Calu3 (cell line): ENCODE results near the gene SLC22A4. TPM values are rescaled to one million over a fixed set of nuclear protein-coding genes. Genes with fewer than 3 reads are reported as not detected.

Source experiments
- BruUV-seq: library from RNA; stranded (reverse); fragments of 400-500 nt; replicated peaks from 2 replicates; lab custom pipeline; 2021; lab: Mats Ljungman, UMichigan
- CTCF ChIA-PET: fragments of 300-600 bp; sonication (Branson Sonifier 250); formaldehyde crosslinking; loops from one replicate; lab custom pipeline; 2022; ENCODE audit warnings: antibody characterized with exemption; lab: Charles Lee
- DNase-seq: peaks from one replicate; pipeline ENCODE4 v3.0.0; 2022
- H3K27ac Mint-ChIP-seq: one replicate; pipeline ENCODE4 v1.8.0; 2022; ENCODE audit warnings: mixed read lengths; ENCODE audit not compliant: unreplicated experiment
- H3K27me3 Mint-ChIP-seq: one replicate; pipeline ENCODE4 v1.8.0; 2022; ENCODE audit warnings: mixed read lengths; ENCODE audit not compliant: unreplicated experiment
- H3K36me3 Mint-ChIP-seq: one replicate; pipeline ENCODE4 v1.8.0; 2022; ENCODE audit warnings: mild to moderate bottlenecking, moderate library complexity, mixed read lengths; ENCODE audit not compliant: insufficient read depth, unreplicated experiment
- H3K4me1 Mint-ChIP-seq: one replicate; pipeline ENCODE4 v1.8.0; 2022; ENCODE audit warnings: mild to moderate bottlenecking, low read depth, mixed read lengths; ENCODE audit not compliant: unreplicated experiment
- H3K4me3 Mint-ChIP-seq: one replicate; pipeline ENCODE4 v1.8.0; 2022; ENCODE audit warnings: mild to moderate bottlenecking, low read depth, moderate library complexity, mixed read lengths; ENCODE audit not compliant: unreplicated experiment
- H3K9me3 Mint-ChIP-seq: one replicate; pipeline ENCODE4 v1.8.0; 2022; ENCODE audit warnings: low read depth, mixed read lengths; ENCODE audit not compliant: unreplicated experiment
- intact Hi-C: fragments of 100-400 bp; cut with micrococcal nuclease; formaldehyde crosslinking; loops from one replicate; pipeline ENCODE4 v1.10.0; 2022; ENCODE audit not compliant: unreplicated experiment
- total RNA-seq: library from RNA; stranded (reverse); gene quantifications from 2 replicates; pipeline ENCODE4 v1.2.3, GENCODE V29; 2022
- TF ChIP-seq, protein P1 (sequence below): fragments of 200-600 bp; IDR thresholded peaks from one replicate; pipeline ENCODE4 v1.8.0; 2022; ENCODE audit warnings: antibody characterized with exemption; ENCODE audit not compliant: unreplicated experiment

SLC22A4 gene
- total RNA-seq, 1 experiment from 2014 or later, result 3.1 TPM

DNA sequence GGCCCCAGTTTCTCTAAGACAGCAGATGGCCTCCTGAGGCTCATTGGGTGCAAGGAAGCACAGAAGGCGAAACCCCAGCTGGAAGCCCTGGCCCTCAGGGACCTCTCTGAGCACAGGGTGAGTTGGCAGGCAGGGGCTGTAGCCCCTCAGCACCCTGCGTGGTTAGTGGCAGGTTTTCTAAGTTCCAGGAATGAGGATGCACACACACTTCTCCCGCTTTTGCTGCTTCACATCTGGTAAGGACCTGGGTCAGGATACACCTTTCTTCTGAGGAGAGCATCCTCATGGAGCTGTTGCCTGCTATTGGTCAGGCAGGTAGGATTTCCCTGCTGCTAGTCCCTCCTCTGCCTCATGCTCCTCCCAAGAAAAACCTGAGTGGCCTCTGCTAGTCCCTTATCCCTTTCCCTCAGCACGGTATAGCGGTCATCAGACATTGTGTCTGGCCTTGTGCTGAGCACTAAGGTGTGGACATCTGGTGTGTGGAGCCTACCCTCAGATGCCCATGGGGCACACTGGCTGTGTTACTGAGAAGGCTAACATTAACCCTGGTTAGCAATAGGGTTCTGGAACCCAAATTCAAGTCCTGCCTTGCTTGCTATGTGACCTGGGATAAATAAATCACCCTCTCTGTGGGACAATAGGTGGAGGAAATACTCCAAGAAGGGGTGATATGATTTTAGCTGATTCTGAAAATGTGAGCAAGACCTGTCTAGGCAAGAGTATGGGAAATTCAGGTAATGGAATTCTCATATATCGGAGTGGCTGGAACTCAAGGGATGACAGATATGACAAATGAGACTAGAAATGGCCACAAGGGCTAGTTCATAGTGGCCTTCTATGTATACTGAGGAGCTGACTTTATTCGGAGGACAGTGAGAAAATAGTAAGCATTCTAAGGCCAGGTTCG, 1.6 kb downstream of the SLC22A4 start:
- TF ChIP-seq, protein P1, sequence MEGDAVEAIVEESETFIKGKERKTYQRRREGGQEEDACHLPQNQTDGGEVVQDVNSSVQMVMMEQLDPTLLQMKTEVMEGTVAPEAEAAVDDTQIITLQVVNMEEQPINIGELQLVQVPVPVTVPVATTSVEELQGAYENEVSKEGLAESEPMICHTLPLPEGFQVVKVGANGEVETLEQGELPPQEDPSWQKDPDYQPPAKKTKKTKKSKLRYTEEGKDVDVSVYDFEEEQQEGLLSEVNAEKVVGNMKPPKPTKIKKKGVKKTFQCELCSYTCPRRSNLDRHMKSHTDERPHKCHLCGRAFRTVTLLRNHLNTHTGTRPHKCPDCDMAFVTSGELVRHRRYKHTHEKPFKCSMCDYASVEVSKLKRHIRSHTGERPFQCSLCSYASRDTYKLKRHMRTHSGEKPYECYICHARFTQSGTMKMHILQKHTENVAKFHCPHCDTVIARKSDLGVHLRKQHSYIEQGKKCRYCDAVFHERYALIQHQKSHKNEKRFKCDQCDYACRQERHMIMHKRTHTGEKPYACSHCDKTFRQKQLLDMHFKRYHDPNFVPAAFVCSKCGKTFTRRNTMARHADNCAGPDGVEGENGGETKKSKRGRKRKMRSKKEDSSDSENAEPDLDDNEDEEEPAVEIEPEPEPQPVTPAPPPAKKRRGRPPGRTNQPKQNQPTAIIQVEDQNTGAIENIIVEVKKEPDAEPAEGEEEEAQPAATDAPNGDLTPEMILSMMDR, result no peak
- CTCF ChIA-PET, result interaction anchor here (3.1 kb wide), 1 partner anchor 40 kb away, joined by 10 read pairs; no protein-coding TSS in a partner anchor
- BruUV-seq, result TSS peak; percentile 27
- no peaks in the 10 kb centered on the region for H3K27me3 Mint-ChIP-seq
- peaks cover 26% of the 10 kb centered on the region for H3K4me1 Mint-ChIP-seq
- peak overlapping the region; percentile 88 for H3K4me3 Mint-ChIP-seq
- peaks cover 26% of the 10 kb centered on the region for H3K36me3 Mint-ChIP-seq
- peak overlapping the region; percentile 77 for H3K27ac Mint-ChIP-seq
- intact Hi-C loops, result loop anchor here (10.0 kb wide), 1 partner anchor 199 kb away; the partner anchor contains the start of gene IRF1
- no peak for DNase-seq
- no peaks in the 10 kb centered on the region for H3K9me3 Mint-ChIP-seq

DNA sequence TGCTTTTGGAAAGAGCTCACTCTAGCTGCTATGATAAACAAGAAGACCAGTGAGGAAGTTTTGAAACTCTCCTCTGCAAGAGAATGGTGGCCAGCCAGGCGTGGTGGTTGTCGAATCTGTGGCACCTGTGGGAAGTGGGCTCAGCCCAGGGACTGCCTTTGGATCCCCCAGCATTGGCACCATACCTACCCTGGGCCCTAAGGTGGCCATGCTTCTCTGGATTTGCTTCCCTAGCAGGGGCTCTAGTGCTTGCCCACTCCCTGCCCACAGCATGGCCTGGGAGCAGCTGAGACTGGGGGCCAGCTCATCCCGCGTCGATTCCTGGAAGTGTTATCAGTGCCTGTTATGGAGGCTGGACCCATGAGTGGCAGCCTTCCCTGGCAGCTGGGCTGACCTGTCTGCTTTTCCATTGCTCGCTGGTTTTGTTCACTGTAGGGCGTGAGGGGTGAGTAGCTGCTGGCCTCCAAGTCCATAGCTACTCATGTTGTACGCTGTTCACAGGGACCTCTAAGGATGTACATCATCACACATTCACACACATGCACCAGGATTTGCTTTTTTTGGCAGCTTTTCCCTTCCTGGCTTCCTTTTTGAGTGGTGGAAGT, 2.3 kb downstream of the SLC22A4 start:
- DNase-seq, result no peak
- TF ChIP-seq, protein P1, result no peak
- Mint-ChIP-seq H3K4me3 (no peak overlapping the region), H3K27me3 (no peaks in the 10 kb centered on the region), H3K27ac (peak overlapping the region; percentile 77), H3K9me3 (no peaks in the 10 kb centered on the region), H3K4me1 (peaks cover 26% of the 10 kb centered on the region), H3K36me3 (peaks cover 26% of the 10 kb centered on the region)
- CTCF ChIA-PET, result interaction anchor here (0.9 kb wide), 1 partner anchor 31 kb away, joined by 3 read pairs; no protein-coding TSS in a partner anchor
- no TSS peak for BruUV-seq
- intact Hi-C loops, result loop anchor here (10.0 kb wide), 1 partner anchor 198 kb away; the partner anchor contains the start of gene IRF1

DNA sequence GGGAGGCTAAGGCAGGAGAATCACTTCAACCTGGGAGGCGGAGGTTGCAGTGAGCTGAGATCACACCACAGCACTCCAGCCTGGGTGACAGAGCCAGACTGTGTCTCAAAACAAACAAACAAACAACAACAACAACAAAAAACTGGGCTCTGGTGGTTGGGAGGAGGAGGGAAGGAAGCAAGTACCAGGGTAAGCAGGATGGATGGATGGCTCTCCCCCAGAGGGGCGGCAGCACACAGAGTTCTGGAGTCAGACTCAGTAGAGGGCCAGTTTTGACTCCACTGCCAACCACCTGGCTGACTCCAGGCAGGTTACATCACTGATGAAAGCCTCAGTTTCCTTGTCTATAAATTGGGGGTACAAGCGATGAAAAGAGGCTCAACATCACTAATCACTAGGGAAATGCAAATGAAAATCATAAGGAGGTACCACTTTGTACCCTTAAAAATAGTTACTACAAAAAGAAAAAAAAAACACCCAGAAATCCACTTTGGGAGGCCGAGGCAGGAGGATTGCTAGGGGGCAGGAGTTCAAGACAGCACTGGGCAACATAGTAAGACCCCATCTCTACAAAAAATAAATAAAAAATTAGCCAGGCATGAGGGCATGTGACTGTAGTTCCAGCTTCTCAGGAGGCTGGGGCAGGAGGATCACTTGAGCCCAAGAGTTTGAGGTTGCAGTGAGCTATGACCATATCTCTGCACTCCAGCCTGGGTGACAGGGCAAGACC, 3.2 kb downstream of the SLC22A4 start:
- CTCF ChIA-PET, result interaction anchor here (0.9 kb wide), 1 partner anchor 31 kb away, joined by 3 read pairs; no protein-coding TSS in a partner anchor
- intact Hi-C loops, result loop anchor here (10.0 kb wide), 1 partner anchor 197 kb away; the partner anchor contains the start of gene IRF1
- no TSS peak for BruUV-seq
- no peaks in the 10 kb centered on the region for H3K27me3 Mint-ChIP-seq
- H3K36me3 Mint-ChIP-seq, result peaks cover 26% of the 10 kb centered on the region
- TF ChIP-seq, protein P1, result no peak
- DNase-seq, result no peak
- peaks cover 33% of the 10 kb centered on the region for H3K4me1 Mint-ChIP-seq
- H3K9me3 Mint-ChIP-seq, result no peaks in the 10 kb centered on the region
- no peak overlapping the region for H3K4me3 Mint-ChIP-seq
- no peak overlapping the region for H3K27ac Mint-ChIP-seq
